OCI-LY1 (cell line): Measurements from ENCODE around the gene SMC4.

ENCODE experiments used
- H2AFZ ChIP-seq: fragments of 200-600 bp; sonication (generic), shearing (Covaris generic); 2 replicates; pipeline ENCODE4 v1.6.0; 2014; ENCODE audit warnings: antibody characterized with exemption, mild to moderate bottlenecking, low read length
- H3F3A ChIP-seq: fragments of 200-600 bp; sonication (generic), shearing (Covaris generic); 2 replicates; pipeline ENCODE4 v1.6.0; 2014; ENCODE audit warnings: mild to moderate bottlenecking, antibody characterized with exemption, low read length, moderate library complexity; ENCODE audit not compliant: insufficient read depth
- H3K27ac ChIP-seq: fragments of 200-600 bp; sonication (generic); 2 replicates; pipeline ENCODE4 v1.5.1; 2014; ENCODE audit warnings: low read length, mixed run types, mild to moderate bottlenecking, low read depth; ENCODE audit not compliant: poor library complexity, severe bottlenecking
- H3K27me3 ChIP-seq: fragments of 200-600 bp; sonication (generic); 2 replicates; pipeline ENCODE4 v1.6.0; 2014; ENCODE audit warnings: antibody characterized with exemption, mild to moderate bottlenecking, low read length, moderate library complexity; ENCODE audit not compliant: insufficient read depth
- H3K36me3 ChIP-seq: fragments of 200-600 bp; sonication (generic); 2 replicates; pipeline ENCODE4 v1.6.1; 2014; ENCODE audit warnings: mild to moderate bottlenecking, antibody characterized with exemption, low read length, moderate library complexity, mixed read lengths; ENCODE audit not compliant: insufficient read depth
- H3K4me1 ChIP-seq: fragments of 200-600 bp; sonication (generic); 2 replicates; pipeline ENCODE4 v1.5.1; 2014; ENCODE audit warnings: mild to moderate bottlenecking, low read length, moderate library complexity; ENCODE audit not compliant: insufficient read depth, severe bottlenecking
- H3K4me2 ChIP-seq: fragments of 200-600 bp; sonication (generic), shearing (Covaris generic); 2 replicates; pipeline ENCODE4 v1.6.1; 2014; ENCODE audit warnings: low read length
- H3K4me3 ChIP-seq: fragments of 200-600 bp; sonication (generic); 2 replicates; pipeline ENCODE4 v1.5.1; 2014; ENCODE audit warnings: low read length, low read depth, mild to moderate bottlenecking, mixed read lengths; ENCODE audit not compliant: poor library complexity, severe bottlenecking
- H3K79me2 ChIP-seq: fragments of 200-600 bp; shearing (Covaris generic); 2 replicates; pipeline ENCODE4 v1.6.1; 2016; ENCODE audit warnings: mixed run types, low read length, mixed read lengths; ENCODE audit not compliant: insufficient read depth
- H3K9ac ChIP-seq: fragments of 200-600 bp; sonication (generic), shearing (Covaris generic); 2 replicates; pipeline ENCODE4 v1.6.1; 2014; ENCODE audit warnings: mild to moderate bottlenecking, low read length, mixed read lengths
- H3K9me2 ChIP-seq: fragments of 200-600 bp; sonication (generic), shearing (Covaris generic); 2 replicates; pipeline ENCODE4 v1.6.1; 2014; ENCODE audit warnings: low read depth, mild to moderate bottlenecking, low read length, mixed read lengths
- H3K9me3 ChIP-seq: fragments of 200-600 bp; shearing (Covaris generic); 2 replicates; pipeline ENCODE4 v1.6.1; 2014; ENCODE audit warnings: low read length, mixed read lengths
- H4K20me1 ChIP-seq: fragments of 200-600 bp; sonication (generic), shearing (Covaris generic); 2 replicates; pipeline ENCODE4 v1.6.0; 2016; ENCODE audit warnings: mild to moderate bottlenecking, low read length; ENCODE audit not compliant: insufficient read depth
- EZH2 ChIP-seq: fragments of 200-600 bp; sonication (generic), shearing (Covaris generic); IDR thresholded peaks from 2 replicates; pipeline ENCODE4 v1.8.0; 2017; ENCODE audit warnings: borderline replicate concordance, mixed run types, mild to moderate bottlenecking, antibody characterized with exemption, low read length, moderate library complexity, mixed read lengths
- TF ChIP-seq, protein P1 (sequence below): fragments of 200-600 bp; sonication (generic), shearing (Covaris generic); IDR thresholded peaks from 2 replicates; pipeline ENCODE4 v1.5.1; 2017; ENCODE audit warnings: mild to moderate bottlenecking, antibody characterized with exemption, low read length, moderate library complexity, mixed read lengths

Gene SMC4

DNA sequence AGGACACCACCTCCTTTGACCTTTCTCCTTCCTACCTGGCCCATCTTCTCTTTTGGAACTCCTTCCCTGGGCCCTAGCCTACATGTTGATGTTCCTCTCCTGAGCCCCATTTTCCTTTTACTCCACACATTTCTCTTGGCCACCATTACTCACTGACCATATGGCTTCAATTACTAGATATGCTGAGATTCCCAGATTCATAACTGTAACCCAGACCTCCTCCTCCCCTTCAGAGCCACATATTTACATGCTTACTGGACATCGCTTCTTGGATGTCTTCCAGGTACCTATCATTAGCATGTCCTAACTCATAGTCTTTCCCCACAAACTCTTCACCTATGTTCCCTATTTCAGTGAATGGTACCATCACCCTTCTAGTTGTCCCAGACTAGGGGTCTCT, 74.5 kb downstream of the SMC4 start:
- Histone ChIP-seq H3K4me3 (no peak overlapping the region), H3F3A (no peaks in the 10 kb centered on the region), H3K79me2 (no peaks in the 10 kb centered on the region), H3K9me3 (peaks cover 20% of the 10 kb centered on the region), H3K36me3 (no peaks in the 10 kb centered on the region), H3K4me1 (no peaks in the 10 kb centered on the region), H3K27me3 (no peaks in the 10 kb centered on the region), H3K4me2 (no peak overlapping the region), H3K27ac (no peak overlapping the region), H2AFZ (no peak overlapping the region), H3K9me2 (no peaks in the 10 kb centered on the region), H4K20me1 (no peaks in the 10 kb centered on the region), H3K9ac (no peak overlapping the region)
- TF ChIP-seq, protein P1, sequence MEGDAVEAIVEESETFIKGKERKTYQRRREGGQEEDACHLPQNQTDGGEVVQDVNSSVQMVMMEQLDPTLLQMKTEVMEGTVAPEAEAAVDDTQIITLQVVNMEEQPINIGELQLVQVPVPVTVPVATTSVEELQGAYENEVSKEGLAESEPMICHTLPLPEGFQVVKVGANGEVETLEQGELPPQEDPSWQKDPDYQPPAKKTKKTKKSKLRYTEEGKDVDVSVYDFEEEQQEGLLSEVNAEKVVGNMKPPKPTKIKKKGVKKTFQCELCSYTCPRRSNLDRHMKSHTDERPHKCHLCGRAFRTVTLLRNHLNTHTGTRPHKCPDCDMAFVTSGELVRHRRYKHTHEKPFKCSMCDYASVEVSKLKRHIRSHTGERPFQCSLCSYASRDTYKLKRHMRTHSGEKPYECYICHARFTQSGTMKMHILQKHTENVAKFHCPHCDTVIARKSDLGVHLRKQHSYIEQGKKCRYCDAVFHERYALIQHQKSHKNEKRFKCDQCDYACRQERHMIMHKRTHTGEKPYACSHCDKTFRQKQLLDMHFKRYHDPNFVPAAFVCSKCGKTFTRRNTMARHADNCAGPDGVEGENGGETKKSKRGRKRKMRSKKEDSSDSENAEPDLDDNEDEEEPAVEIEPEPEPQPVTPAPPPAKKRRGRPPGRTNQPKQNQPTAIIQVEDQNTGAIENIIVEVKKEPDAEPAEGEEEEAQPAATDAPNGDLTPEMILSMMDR = no peak
- no peak for TF ChIP-seq EZH2

DNA sequence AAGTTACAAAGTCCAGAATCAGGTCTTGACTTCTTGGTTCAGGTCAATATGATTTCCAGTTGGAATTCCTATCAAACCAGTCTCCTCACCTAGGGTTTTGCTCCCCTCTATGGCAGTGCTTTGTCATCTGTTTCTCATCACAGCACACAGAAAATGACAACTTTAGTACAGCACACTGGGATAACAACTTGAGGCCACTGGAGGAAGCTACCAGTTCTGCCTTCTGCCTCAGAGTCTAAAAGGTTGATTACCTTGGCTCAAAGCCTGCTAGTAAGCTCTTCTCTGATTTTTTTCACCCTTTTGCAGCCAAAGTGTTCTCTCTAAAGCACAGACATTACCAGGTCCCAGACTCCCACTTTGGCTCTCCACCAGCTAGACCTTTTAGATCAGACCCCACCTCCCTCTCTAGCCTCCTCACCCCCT, 75.0 kb downstream of the SMC4 start:
- H3K79me2 ChIP-seq = no peaks in the 10 kb centered on the region
- H3K9ac ChIP-seq = no peak overlapping the region
- H3K9me2 ChIP-seq = no peaks in the 10 kb centered on the region
- H3K4me1 ChIP-seq = no peaks in the 10 kb centered on the region
- no peak for TF ChIP-seq EZH2
- TF ChIP-seq, protein P1 = no peak
- H3K9me3 ChIP-seq = peaks cover 17% of the 10 kb centered on the region
- no peaks in the 10 kb centered on the region for H3F3A ChIP-seq
- no peaks in the 10 kb centered on the region for H3K27me3 ChIP-seq
- no peaks in the 10 kb centered on the region for H3K36me3 ChIP-seq
- no peak overlapping the region for H2AFZ ChIP-seq
- no peak overlapping the region for H3K4me2 ChIP-seq
- no peak overlapping the region for H3K4me3 ChIP-seq
- no peaks in the 10 kb centered on the region for H4K20me1 ChIP-seq
- H3K27ac ChIP-seq = no peak overlapping the region

DNA sequence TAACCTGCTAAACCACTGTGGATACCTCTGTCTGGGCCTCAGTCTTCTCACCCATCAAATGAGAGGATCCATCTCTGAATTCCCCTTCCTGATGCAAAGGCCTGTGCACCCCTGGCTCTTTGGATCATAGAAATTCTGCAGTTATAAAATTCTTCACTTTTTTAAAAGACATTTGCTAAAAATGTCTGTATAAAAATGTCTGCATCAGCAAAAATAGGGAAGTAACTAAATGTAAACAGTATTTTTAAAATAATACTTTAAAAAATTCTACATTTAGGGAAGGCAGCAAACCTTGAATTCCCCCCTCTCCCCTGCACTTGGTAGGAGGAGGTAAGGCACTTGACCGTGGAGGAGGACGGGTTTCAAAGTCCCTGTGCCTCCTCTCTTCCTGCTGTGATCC, 75.7 kb downstream of the SMC4 start:
- Histone ChIP-seq H3K27me3 (no peaks in the 10 kb centered on the region), H3F3A (no peaks in the 10 kb centered on the region), H3K36me3 (no peaks in the 10 kb centered on the region)

More for the DNA sequence above, 75.7 kb downstream of the SMC4 start:
- H3K9me3 ChIP-seq = peaks cover 13% of the 10 kb centered on the region
- H4K20me1 ChIP-seq = no peaks in the 10 kb centered on the region
- no peak overlapping the region for H3K27ac ChIP-seq
- no peak for TF ChIP-seq EZH2
- TF ChIP-seq, protein P1 = no peak
- no peak overlapping the region for H3K4me2 ChIP-seq
- H3K9me2 ChIP-seq = no peaks in the 10 kb centered on the region
- H3K79me2 ChIP-seq = no peaks in the 10 kb centered on the region
- H3K4me1 ChIP-seq = no peaks in the 10 kb centered on the region
- H2AFZ ChIP-seq = no peak overlapping the region
- H3K9ac ChIP-seq = no peak overlapping the region
- no peak overlapping the region for H3K4me3 ChIP-seq
